Mesendoderm (in vitro differentiated cells): ENCODE measurements around the gene EYA2.

Experiments used
- DNase-seq: peaks from one replicate; pipeline ENCODE4 v3.0.0; 2013
- H2AK5ac ChIP-seq: 2 replicates; pipeline ENCODE4 v1.6.1; 2013; ENCODE audit warnings: low read length, inconsistent platforms
- H2BK120ac ChIP-seq: 2 replicates; pipeline ENCODE4 v1.6.1; 2013; ENCODE audit warnings: low read depth, mild to moderate bottlenecking, low read length, moderate library complexity, mixed read lengths
- H2BK15ac ChIP-seq: replicated peaks from 2 replicates; pipeline ENCODE4 v1.6.1; 2013; ENCODE audit warnings: low read depth, mild to moderate bottlenecking, moderate library complexity
- H2BK5ac ChIP-seq: 2 replicates; pipeline ENCODE4 v1.6.1; 2013; ENCODE audit warnings: low read length, inconsistent platforms
- H3K18ac ChIP-seq: 2 replicates; pipeline ENCODE4 v1.6.1; 2013; ENCODE audit warnings: mild to moderate bottlenecking, low read length, mixed read lengths
- H3K23ac ChIP-seq: one replicate; pipeline ENCODE4 v1.6.1; 2013; ENCODE audit warnings: low read length
- H3K27ac ChIP-seq: 2 replicates; pipeline ENCODE4 v1.5.1; 2013; ENCODE audit warnings: low read depth, mild to moderate bottlenecking, inconsistent platforms, low read length, moderate library complexity
- H3K27me3 ChIP-seq: 2 replicates; pipeline ENCODE4 v1.6.1; 2013; ENCODE audit warnings: low read length, control low read depth, mild to moderate bottlenecking, inconsistent platforms; ENCODE audit not compliant: insufficient read depth, poor library complexity
- H3K36me3 ChIP-seq: 2 replicates; pipeline ENCODE4 v1.6.1; 2013; ENCODE audit warnings: low read length, inconsistent platforms; ENCODE audit not compliant: control insufficient read depth, insufficient read depth
- H3K4ac ChIP-seq: one replicate; pipeline ENCODE4 v1.6.1; 2013; ENCODE audit warnings: low read depth, mild to moderate bottlenecking, low read length, moderate library complexity
- H3K4me1 ChIP-seq: 2 replicates; pipeline ENCODE4 v1.6.1; 2013; ENCODE audit warnings: low read depth, low read length, inconsistent platforms; ENCODE audit not compliant: control insufficient read depth
- H3K4me2 ChIP-seq: 2 replicates; pipeline ENCODE4 v1.6.1; 2013; ENCODE audit warnings: low read length
- H3K4me3 ChIP-seq: 2 replicates; pipeline ENCODE4 v1.5.1; 2013; ENCODE audit warnings: mild to moderate bottlenecking, low read length
- H3K56ac ChIP-seq: one replicate; pipeline ENCODE4 v1.6.1; 2013; ENCODE audit warnings: low read length
- H3K79me1 ChIP-seq: 2 replicates; pipeline ENCODE4 v1.6.1; 2013; ENCODE audit warnings: low read length, inconsistent platforms
- H3K79me2 ChIP-seq: 2 replicates; pipeline ENCODE4 v1.6.1; 2013; ENCODE audit warnings: mild to moderate bottlenecking, low read length; ENCODE audit not compliant: control insufficient read depth, insufficient read depth
- H3K9ac ChIP-seq: 2 replicates; pipeline ENCODE4 v1.6.1; 2013; ENCODE audit warnings: low read length, inconsistent platforms
- H4K5ac ChIP-seq: one replicate; pipeline ENCODE4 v1.6.1; 2013; ENCODE audit warnings: low read length
- H4K8ac ChIP-seq: one replicate; pipeline ENCODE4 v1.6.1; 2013; ENCODE audit warnings: low read depth, mild to moderate bottlenecking, control low read depth, low read length, moderate library complexity
- WGBS: extraction: QIAGEN DNeasy Blood & Tissue Kit; methylation state at CpG from one replicate; pipeline ENCODE4 v1.1.7; 2013; ENCODE audit warnings: low lambda C conversion rate, missing lambda C conversion rate; ENCODE audit not compliant: insufficient coverage; ENCODE audit errors: extremely low coverage; 5-methylcytosine and 5-hydroxymethylcytosine counted together

Gene EYA2

GRCh38 chr20:46890682-46891081 is 4.0 kb upstream of the EYA2 start:
- H3K4me3 ChIP-seq = no peak overlapping the region
- H4K5ac ChIP-seq = no peak overlapping the region
- H3K4ac ChIP-seq = no peak overlapping the region
- no peak overlapping the region for H3K18ac ChIP-seq
- H3K36me3 ChIP-seq = no peaks in the 10 kb centered on the region
- H2BK15ac ChIP-seq = no peak overlapping the region
- no peaks in the 10 kb centered on the region for H3K4me1 ChIP-seq
- H3K4me2 ChIP-seq = no peak overlapping the region
- no peak for DNase-seq
- H3K79me1 ChIP-seq = no peaks in the 10 kb centered on the region
- H3K27ac ChIP-seq = no peak overlapping the region
- H3K79me2 ChIP-seq = no peaks in the 10 kb centered on the region
- H2BK5ac ChIP-seq = no peak overlapping the region
- H2AK5ac ChIP-seq = no peak overlapping the region
- no peak overlapping the region for H4K8ac ChIP-seq
- peaks cover 9% of the 10 kb centered on the region for H3K27me3 ChIP-seq
- no peak overlapping the region for H3K9ac ChIP-seq
- no peak overlapping the region for H2BK120ac ChIP-seq
- no peak overlapping the region for H3K56ac ChIP-seq
- no peak overlapping the region for H3K23ac ChIP-seq

GRCh38 chr20:46893051-46893450 is 1.6 kb upstream of the EYA2 start:
- no CpG with 5 or more reads among the region's 3 CpGs for WGBS
- Histone ChIP-seq H3K79me1 (no peaks in the 10 kb centered on the region), H3K9ac (no peak overlapping the region), H3K36me3 (no peaks in the 10 kb centered on the region), H3K56ac (no peak overlapping the region), H3K23ac (no peak overlapping the region), H3K79me2 (no peaks in the 10 kb centered on the region), H2BK15ac (no peak overlapping the region), H3K27me3 (peaks cover 14% of the 10 kb centered on the region), H2BK120ac (no peak overlapping the region), H2AK5ac (no peak overlapping the region), H4K8ac (no peak overlapping the region), H3K4me1 (peaks cover 2% of the 10 kb centered on the region), H3K4me3 (no peak overlapping the region), H3K18ac (no peak overlapping the region), H3K4ac (no peak overlapping the region), H3K4me2 (no peak overlapping the region), H4K5ac (no peak overlapping the region), H3K27ac (no peak overlapping the region), H2BK5ac (no peak overlapping the region)
- DNase-seq = no peak

- no peak overlapping the region for H3K27ac ChIP-seq
- peaks cover 14% of the 10 kb centered on the region for H3K27me3 ChIP-seq
- no peak overlapping the region for H3K18ac ChIP-seq
- H3K79me1 ChIP-seq = no peaks in the 10 kb centered on the region
- H2AK5ac ChIP-seq = no peak overlapping the region
- no peak overlapping the region for H2BK15ac ChIP-seq
- H2BK120ac ChIP-seq = no peak overlapping the region
- H2BK5ac ChIP-seq = no peak overlapping the region
- no peak overlapping the region for H3K9ac ChIP-seq
- H3K56ac ChIP-seq = no peak overlapping the region
- H3K4ac ChIP-seq = no peak overlapping the region
- no peak overlapping the region for H3K4me2 ChIP-seq
- H4K5ac ChIP-seq = no peak overlapping the region
- no CpG with 5 or more reads among the region's 11 CpGs for WGBS
- no peak overlapping the region for H3K23ac ChIP-seq
- H4K8ac ChIP-seq = no peak overlapping the region
- DNase-seq = no peak
- no peak overlapping the region for H3K4me3 ChIP-seq
- peaks cover 2% of the 10 kb centered on the region for H3K4me1 ChIP-seq
- no peaks in the 10 kb centered on the region for H3K36me3 ChIP-seq
- H3K79me2 ChIP-seq = no peaks in the 10 kb centered on the region
These were observed 615 bp upstream of the EYA2 start for GRCh38 chr20:46893877-46894578.

- H3K4me2 ChIP-seq = peak overlapping the region; percentile 66
- no peaks in the 10 kb centered on the region for H3K79me1 ChIP-seq
- peaks cover 14% of the 10 kb centered on the region for H3K27me3 ChIP-seq
- DNase-seq = peak; percentile 32
- no peak overlapping the region for H3K27ac ChIP-seq
- H2AK5ac ChIP-seq = no peak overlapping the region
- WGBS = no CpG with 5 or more reads among the region's 65 CpGs
- peak overlapping the region; percentile 40 for H3K56ac ChIP-seq
- peak overlapping the region; percentile 29 for H3K9ac ChIP-seq
- no peak overlapping the region for H4K8ac ChIP-seq
- no peak overlapping the region for H2BK15ac ChIP-seq
- H3K18ac ChIP-seq = no peak overlapping the region
- no peak overlapping the region for H4K5ac ChIP-seq
- no peaks in the 10 kb centered on the region for H3K36me3 ChIP-seq
- H3K4ac ChIP-seq = no peak overlapping the region
- H2BK5ac ChIP-seq = no peak overlapping the region
- no peak overlapping the region for H2BK120ac ChIP-seq
- H3K23ac ChIP-seq = no peak overlapping the region
- H3K4me3 ChIP-seq = peak overlapping the region; percentile 2
- no peaks in the 10 kb centered on the region for H3K79me2 ChIP-seq
- H3K4me1 ChIP-seq = peaks cover 2% of the 10 kb centered on the region
These were observed 595 bp downstream of the EYA2 start for GRCh38 chr20:46894971-46895905.

GRCh38 chr20:46895906-46896242 is 1.2 kb downstream of the EYA2 start:
- H3K4me2 ChIP-seq = peak overlapping the region; percentile 66
- no peak overlapping the region for H3K4ac ChIP-seq
- no peak overlapping the region for H3K9ac ChIP-seq
- no CpG with 5 or more reads among the region's 12 CpGs for WGBS
- H3K27me3 ChIP-seq = peaks cover 14% of the 10 kb centered on the region
- DNase-seq = no peak
- H3K23ac ChIP-seq = no peak overlapping the region
- no peak overlapping the region for H2BK5ac ChIP-seq
- H4K5ac ChIP-seq = no peak overlapping the region
- H2BK15ac ChIP-seq = no peak overlapping the region
- H3K4me1 ChIP-seq = peaks cover 2% of the 10 kb centered on the region
- no peaks in the 10 kb centered on the region for H3K79me2 ChIP-seq
- H3K36me3 ChIP-seq = no peaks in the 10 kb centered on the region
- H3K79me1 ChIP-seq = no peaks in the 10 kb centered on the region
- H3K18ac ChIP-seq = no peak overlapping the region
- no peak overlapping the region for H3K27ac ChIP-seq
- no peak overlapping the region for H2AK5ac ChIP-seq
- no peak overlapping the region for H4K8ac ChIP-seq
- H3K56ac ChIP-seq = no peak overlapping the region
- H3K4me3 ChIP-seq = no peak overlapping the region
- no peak overlapping the region for H2BK120ac ChIP-seq
